Uterus (tissue), 4 donors: ENCODE data around the gene SLC6A6. TPM values are rescaled to one million over a fixed set of nuclear protein-coding genes. Genes with fewer than 3 reads are reported as not detected.

Experiments used
- DNase-seq, 2 donors: peaks; one replicate each; pipeline ENCODE4 v3.0.0-alpha.2; 2019 to 2020
- H3K27ac ChIP-seq, 2 donors: fragments of 200-600 bp; sonication (generic); 1 replicate in 1 of 2; 2 replicates in 1 of 2; pipeline ENCODE4 v1.5.1; 2016 to 2018
- H3K27me3 ChIP-seq, 2 donors: fragments of 200-600 bp; sonication (generic); one replicate each; pipeline ENCODE4 v1.5.1; 2018 to 2019; ENCODE audit warnings: control low read depth in 1 of 2
- H3K36me3 ChIP-seq, 2 donors: fragments of 200-600 bp; sonication (generic); one replicate each; pipeline ENCODE4 v1.5.1; 2019; ENCODE audit warnings: control low read depth in 1 of 2
- H3K4me1 ChIP-seq, 2 donors: fragments of 200-600 bp; sonication (generic); one replicate each; pipeline ENCODE4 v1.5.1; 2018 to 2019; ENCODE audit warnings: control low read depth in 1 of 2
- H3K4me3 ChIP-seq, 2 donors: fragments of 200-600 bp; sonication (generic); 1 replicate in 1 of 2; 2 replicates in 1 of 2; pipeline ENCODE4 v1.5.1; 2018 to 2019; ENCODE audit warnings: mild to moderate bottlenecking in 1 of 2
- H3K9me3 ChIP-seq, 2 donors: fragments of 200-600 bp; sonication (generic); one replicate each; pipeline ENCODE4 v1.5.1; 2019; ENCODE audit warnings: control low read depth in 1 of 2
- POLR2A ChIP-seq, 2 donors: fragments of 450-650 bp; IDR thresholded peaks; one replicate each; pipeline ENCODE4 v1.6.1; 2016; ENCODE audit warnings: antibody characterized with exemption in 2 of 2, mild to moderate bottlenecking in 1 of 2, moderate library complexity in 1 of 2
- intact Hi-C: fragments of 100-400 bp; cut with DNase I; formaldehyde crosslinking; loops from one replicate; pipeline ENCODE4 v1.15.1; 2023; ENCODE audit warnings: low total_unique reads
- total RNA-seq, 4 donors: library from RNA; depleted of rRNA in 3 of 4; stranded (reverse); fragments of >200 nt in 3 of 4; gene quantifications; one replicate each; pipeline versions ENCODE4 v1.1.0 to v1.2.4, GENCODE V29; 2014 to 2023
- TF ChIP-seq, protein P1 (sequence below), 4 experiments: fragments of 200-600 bp in 2 of 4; fragments of 450-650 bp in 2 of 4; sonication (generic) in 2 of 4; IDR thresholded peaks; one replicate each; pipeline ENCODE4 v1.5.1; 2016 to 2019; ENCODE audit warnings: antibody characterized with exemption in 4 of 4, mild to moderate bottlenecking in 2 of 4, moderate library complexity in 1 of 4
- donor health status: DM: yes; HTN: yes; CAD: no.

The SLC6A6 gene
- total RNA-seq, 4 donors from 2014 or later, result 15.9 to 37.5 (median 18.0) TPM

DNA sequence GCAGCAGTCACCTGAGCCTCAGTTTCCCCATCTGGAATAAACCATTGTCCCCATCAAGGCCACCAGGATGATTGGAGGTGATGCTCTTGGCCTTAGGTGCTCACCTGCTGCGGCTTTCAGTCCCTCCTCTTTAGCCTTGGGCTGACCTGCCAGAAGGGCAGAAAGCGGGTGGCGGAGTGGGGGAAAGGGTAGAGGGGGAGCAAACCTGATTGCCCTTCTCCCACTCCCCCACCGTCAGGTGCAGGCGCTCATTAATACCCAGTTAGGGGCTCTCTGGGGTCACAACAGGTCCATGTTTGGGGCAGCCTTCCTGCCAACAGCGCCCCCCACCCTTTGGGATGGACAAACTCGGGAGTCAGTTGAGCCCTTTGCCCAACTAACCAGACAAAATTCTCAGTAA lies 87.2 kb downstream of the SLC6A6 start:
- H3K36me3 ChIP-seq, result no peaks in the 10 kb centered on the region
- TF ChIP-seq POLR2A (IDR thresholded peaks at IDR 0.05), result no peak
- TF ChIP-seq, protein P1, sequence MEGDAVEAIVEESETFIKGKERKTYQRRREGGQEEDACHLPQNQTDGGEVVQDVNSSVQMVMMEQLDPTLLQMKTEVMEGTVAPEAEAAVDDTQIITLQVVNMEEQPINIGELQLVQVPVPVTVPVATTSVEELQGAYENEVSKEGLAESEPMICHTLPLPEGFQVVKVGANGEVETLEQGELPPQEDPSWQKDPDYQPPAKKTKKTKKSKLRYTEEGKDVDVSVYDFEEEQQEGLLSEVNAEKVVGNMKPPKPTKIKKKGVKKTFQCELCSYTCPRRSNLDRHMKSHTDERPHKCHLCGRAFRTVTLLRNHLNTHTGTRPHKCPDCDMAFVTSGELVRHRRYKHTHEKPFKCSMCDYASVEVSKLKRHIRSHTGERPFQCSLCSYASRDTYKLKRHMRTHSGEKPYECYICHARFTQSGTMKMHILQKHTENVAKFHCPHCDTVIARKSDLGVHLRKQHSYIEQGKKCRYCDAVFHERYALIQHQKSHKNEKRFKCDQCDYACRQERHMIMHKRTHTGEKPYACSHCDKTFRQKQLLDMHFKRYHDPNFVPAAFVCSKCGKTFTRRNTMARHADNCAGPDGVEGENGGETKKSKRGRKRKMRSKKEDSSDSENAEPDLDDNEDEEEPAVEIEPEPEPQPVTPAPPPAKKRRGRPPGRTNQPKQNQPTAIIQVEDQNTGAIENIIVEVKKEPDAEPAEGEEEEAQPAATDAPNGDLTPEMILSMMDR (IDR thresholded peaks at IDR 0.05), result no peak
- no peaks in the 10 kb centered on the region for H3K9me3 ChIP-seq
- H3K27ac ChIP-seq, result no peak overlapping the region
- no peak for DNase-seq
- H3K4me1 ChIP-seq, result no peaks in the 10 kb centered on the region
- intact Hi-C loops, result no loop called here
- no peaks in the 10 kb centered on the region for H3K27me3 ChIP-seq
- H3K4me3 ChIP-seq, result no peak overlapping the region

- no peaks in the 10 kb centered on the region for H3K36me3 ChIP-seq
- intact Hi-C loops, result no loop called here
Observed at GRCh38 chr3:14490255-14490654, 87.8 kb downstream of the SLC6A6 start.

DNA sequence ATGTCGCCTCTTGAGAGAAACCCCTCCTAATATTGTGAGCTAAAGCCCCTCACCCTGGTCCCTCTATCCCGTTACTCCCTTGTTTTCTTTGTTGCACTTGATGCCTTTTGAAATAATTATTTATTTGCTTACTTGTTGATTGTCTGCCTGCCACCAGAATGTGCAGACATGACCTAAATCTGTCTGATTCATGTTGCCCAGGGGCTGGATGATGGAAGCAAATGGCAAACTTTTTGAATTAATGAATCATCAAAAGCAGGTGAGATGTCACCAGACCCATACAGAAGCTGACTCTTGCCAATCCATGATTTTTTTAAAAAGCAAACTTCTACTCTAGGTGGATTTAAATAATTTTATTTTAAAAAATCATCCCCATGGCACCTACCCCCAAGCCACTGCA lies 88.4 kb downstream of the SLC6A6 start:
- Histone ChIP-seq H3K4me3 (no peak overlapping the region), H3K4me1 (no peaks in the 10 kb centered on the region), H3K27me3 (no peaks in the 10 kb centered on the region), H3K36me3 (no peaks in the 10 kb centered on the region), H3K27ac (no peak overlapping the region), H3K9me3 (no peaks in the 10 kb centered on the region)
- DNase-seq, result no peak
- intact Hi-C loops, result no loop called here
- no peak for TF ChIP-seq POLR2A (IDR thresholded peaks at IDR 0.05)
- TF ChIP-seq, protein P1 (IDR thresholded peaks at IDR 0.05), result no peak

More at GRCh38 chr3:14490255-14490654, 87.8 kb downstream of the SLC6A6 start:
- no peak for DNase-seq
- Histone ChIP-seq H3K4me1 (no peaks in the 10 kb centered on the region), H3K9me3 (no peaks in the 10 kb centered on the region), H3K27me3 (no peaks in the 10 kb centered on the region), H3K4me3 (no peak overlapping the region), H3K27ac (no peak overlapping the region)
- TF ChIP-seq, protein P1 (IDR thresholded peaks at IDR 0.05), result no peak
- no peak for TF ChIP-seq POLR2A (IDR thresholded peaks at IDR 0.05)

GRCh38 chr3:14491396-14492190 lies 89.2 kb downstream of the SLC6A6 start:
- Histone ChIP-seq H3K4me1 (no peaks in the 10 kb centered on the region), H3K36me3 (no peaks in the 10 kb centered on the region)
- intact Hi-C loops, result no loop called here

More at GRCh38 chr3:14491396-14492190, 89.2 kb downstream of the SLC6A6 start:
- no peaks in the 10 kb centered on the region for H3K9me3 ChIP-seq
- H3K27me3 ChIP-seq, result no peaks in the 10 kb centered on the region
- no peak overlapping the region for H3K4me3 ChIP-seq
- TF ChIP-seq, protein P1 (IDR thresholded peaks at IDR 0.05), result no peak
- TF ChIP-seq POLR2A (IDR thresholded peaks at IDR 0.05), result no peak
- no peak for DNase-seq
- H3K27ac ChIP-seq, result no peak overlapping the region
